IMR-90 (cell line): ENCODE results near the gene SNRNP200. TPM values are rescaled to one million over a fixed set of nuclear protein-coding genes. Genes with fewer than 3 reads are reported as not detected.

ENCODE experiments used
- ATAC-seq: fragments of 200-7000 bp; cut with Tn5 transposase; 2 replicates; pipeline ENCODE4 v1.9.1; 2020; ENCODE audit warnings: low read depth, mild to moderate bottlenecking, moderate library complexity
- BruUV-seq: library from RNA; stranded (reverse); fragments of 400-500 nt; replicated peaks from 2 replicates; lab custom pipeline; 2021; lab: Mats Ljungman, UMichigan
- CTCF ChIA-PET: fragments of 300-600 bp; formaldehyde crosslinking; extraction: SDS; loops from one replicate; lab custom pipeline; 2021; ENCODE audit warnings: antibody characterized with exemption; lab: Yijun Ruan, JAX
- POLR2A ChIA-PET: fragments of 300-600 bp; sonication (Branson Sonifier 250); formaldehyde crosslinking; loops from one replicate; lab custom pipeline; 2022; ENCODE audit warnings: antibody characterized with exemption; ENCODE audit not compliant: unreplicated experiment; lab: Charles Lee
- DNase-seq: peaks from one replicate; pipeline ENCODE4 v3.0.0; 2013
- H2AFZ ChIP-seq: replicated peaks from 2 replicates; pipeline ENCODE3; 2013; ENCODE audit warnings: low read length, mild to moderate bottlenecking; ENCODE audit not compliant: poor library complexity
- H2AK5ac ChIP-seq: 2 replicates; pipeline ENCODE4 v1.6.1; 2013; ENCODE audit warnings: low read depth, low read length, inconsistent platforms
- H2AK9ac ChIP-seq: replicated peaks from 2 replicates; pipeline ENCODE3; 2013; ENCODE audit warnings: mild to moderate bottlenecking, low read depth, low read length, moderate library complexity; ENCODE audit not compliant: poor library complexity
- H2BK120ac ChIP-seq: 2 replicates; pipeline ENCODE4 v1.6.1; 2013; ENCODE audit warnings: low read depth, low read length, inconsistent platforms
- H2BK15ac ChIP-seq: 3 replicates; pipeline ENCODE4 v1.6.1; 2013; ENCODE audit warnings: low read depth, low read length, inconsistent platforms
- H2BK20ac ChIP-seq: 2 replicates; pipeline ENCODE4 v1.6.1; 2013; ENCODE audit warnings: low read depth, mild to moderate bottlenecking, inconsistent platforms, low read length, moderate library complexity
- H2BK5ac ChIP-seq: 2 replicates; pipeline ENCODE4 v1.6.1; 2013; ENCODE audit warnings: mild to moderate bottlenecking, low read depth, low read length, inconsistent platforms; ENCODE audit not compliant: poor library complexity, severe bottlenecking
- H3K14ac ChIP-seq: replicated peaks from 2 replicates; pipeline ENCODE4 v1.6.1; 2013; ENCODE audit warnings: low read depth, low read length, inconsistent platforms
- H3K18ac ChIP-seq: 2 replicates; pipeline ENCODE4 v1.6.1; 2013; ENCODE audit warnings: low read depth, low read length, control low read depth
- H3K23ac ChIP-seq: 2 replicates; pipeline ENCODE4 v1.6.1; 2013; ENCODE audit warnings: low read depth, low read length, inconsistent platforms
- H3K27ac ChIP-seq: 2 replicates; pipeline ENCODE4 v1.5.1; 2013; ENCODE audit warnings: mild to moderate bottlenecking, control low read depth, low read length; ENCODE audit not compliant: insufficient read depth
- H3K27me3 ChIP-seq: 2 replicates; pipeline ENCODE4 v1.6.1; 2013; ENCODE audit warnings: low read length; ENCODE audit not compliant: control insufficient read depth, insufficient read depth
- H3K36me3 ChIP-seq: 2 replicates; pipeline ENCODE4 v1.6.1; 2013; ENCODE audit warnings: low read length, mixed read lengths; ENCODE audit not compliant: control insufficient read depth, insufficient read depth
- H3K4ac ChIP-seq: 2 replicates; pipeline ENCODE4 v1.6.1; 2013; ENCODE audit warnings: low read depth, low read length, inconsistent platforms
- H3K4me1 ChIP-seq: 2 replicates; pipeline ENCODE4 v1.6.1; 2013; ENCODE audit warnings: low read length, mixed read lengths; ENCODE audit not compliant: control insufficient read depth, insufficient read depth
- H3K4me2 ChIP-seq: 2 replicates; pipeline ENCODE4 v1.6.1; 2013; ENCODE audit warnings: low read depth, mild to moderate bottlenecking, control low read depth, low read length, moderate library complexity
- H3K4me3 ChIP-seq: 2 replicates; pipeline ENCODE4 v1.5.1; 2013; ENCODE audit warnings: low read depth, mild to moderate bottlenecking, control low read depth, low read length, moderate library complexity; ENCODE audit not compliant: insufficient read depth
- H3K56ac ChIP-seq: 2 replicates; pipeline ENCODE4 v1.6.1; 2013; ENCODE audit warnings: low read length, inconsistent platforms; ENCODE audit not compliant: insufficient read depth; ENCODE audit errors: extremely low read depth
- H3K79me1 ChIP-seq, 2 experiments: 2 replicates each; pipeline ENCODE4 v1.6.1; 2013; ENCODE audit warnings: low read length in 2 of 2, inconsistent platforms in 1 of 2, low read depth in 1 of 2
- H3K9ac ChIP-seq: 2 replicates; pipeline ENCODE4 v1.6.1; 2013; ENCODE audit warnings: low read depth, low read length, control low read depth
- H3K9me1 ChIP-seq: 2 replicates; pipeline ENCODE4 v1.6.1; 2013; ENCODE audit warnings: low read length, inconsistent platforms; ENCODE audit not compliant: insufficient read depth
- H3K9me3 ChIP-seq: 2 replicates; pipeline ENCODE4 v1.6.1; 2013; ENCODE audit warnings: low read length; ENCODE audit not compliant: control insufficient read depth, insufficient read depth
- H4K20me1 ChIP-seq: 2 replicates; pipeline ENCODE4 v1.6.1; 2013; ENCODE audit warnings: low read length, inconsistent platforms; ENCODE audit not compliant: insufficient read depth
- H4K5ac ChIP-seq: 2 replicates; pipeline ENCODE4 v1.6.1; 2013; ENCODE audit warnings: mild to moderate bottlenecking, low read depth, low read length, control low read depth
- H4K8ac ChIP-seq, 2 experiments: 2 replicates each; pipeline ENCODE4 v1.6.1; 2013; ENCODE audit warnings: low read depth in 2 of 2, low read length in 2 of 2, control low read depth in 1 of 2, inconsistent platforms in 1 of 2
- H4K91ac ChIP-seq: 2 replicates; pipeline ENCODE4 v1.6.1; 2013; ENCODE audit warnings: low read depth, low read length, inconsistent platforms; ENCODE audit not compliant: insufficient read depth
- BHLHE40 ChIP-seq: fragments of 150-350 bp; IDR thresholded peaks from 2 replicates; pipeline ENCODE4 v1.6.1; 2016; ENCODE audit warnings: mild to moderate bottlenecking, low read depth, low read length
- FOS ChIP-seq: fragments of 150-350 bp; IDR thresholded peaks from 2 replicates; pipeline ENCODE4 v1.6.1; 2016; ENCODE audit warnings: low read depth, low read length
- NFE2L2 ChIP-seq: fragments of 150-350 bp; IDR thresholded peaks from 2 replicates; pipeline ENCODE4 v1.6.1; 2016; ENCODE audit warnings: low read depth, mild to moderate bottlenecking, low read length
- RCOR1 ChIP-seq: IDR thresholded peaks from 2 replicates; pipeline ENCODE4 v1.6.1; 2012; ENCODE audit warnings: mild to moderate bottlenecking, low read length, improper control_type of control experiment; ENCODE audit not compliant: insufficient replicate concordance
- SMC3 ChIP-seq: fragments of 150-350 bp; IDR thresholded peaks from 2 replicates; pipeline ENCODE4 v1.6.1; 2016; ENCODE audit warnings: low read depth, mild to moderate bottlenecking, antibody characterized with exemption, low read length, moderate library complexity
- USF2 ChIP-seq: fragments of 150-350 bp; IDR thresholded peaks from 2 replicates; pipeline ENCODE4 v1.6.1; 2017; ENCODE audit warnings: mild to moderate bottlenecking, antibody characterized with exemption, low read length, low read depth
- WGBS, 2 experiments: methylation state at CpG; one replicate each; pipeline versions ENCODE4 v1.1.5 to v1.1.7; 2013; ENCODE audit warnings: missing lambda C conversion rate in 2 of 2; ENCODE audit not compliant: insufficient read length in 1 of 2; ENCODE audit errors: extremely low coverage in 2 of 2; 5-methylcytosine and 5-hydroxymethylcytosine counted together
- dilution Hi-C: fragments of 300-500 bp; cut with HindIII; formaldehyde crosslinking; loops from one replicate; pipeline ENCODE4 v1.14.3; 2018; ENCODE audit warnings: low sequenced_read_pairs; ENCODE audit not compliant: unreplicated experiment
- in situ Hi-C: fragments of 300-500 bp; cut with MboI; formaldehyde crosslinking; loops from 3 replicates; pipeline ENCODE4 v1.14.3; 2019; ENCODE audit warnings: low sequenced_read_pairs, inconsistent platforms, mixed read lengths
- intact Hi-C: fragments of 100-400 bp; cut with micrococcal nuclease; formaldehyde crosslinking; loops from 2 replicates; pipeline ENCODE4 v1.10.0; 2022
- polyA plus RNA-seq, 3 experiments: library from polyadenylated mRNA; depleted of rRNA; stranded (reverse); fragments of >200 nt; gene quantifications; 2 replicates each; pipeline ENCODE4 v1.2.3, GENCODE V29; 2012; ENCODE audit warnings: low replicate concordance in 1 of 3
- total RNA-seq: library from RNA; depleted of rRNA; stranded (reverse); fragments of >200 nt; gene quantifications from 2 replicates; pipeline ENCODE4 v1.2.3, GENCODE V29; 2012
- TF ChIP-seq, protein P1 (sequence below): fragments of 150-350 bp; IDR thresholded peaks from 2 replicates; pipeline ENCODE4 v1.6.1; 2016; ENCODE audit warnings: low read depth, mild to moderate bottlenecking, low read length, moderate library complexity, borderline replicate concordance

The SNRNP200 gene
- total and polyA plus RNA-seq, 2 of the 4 experiments (the other 2 are of a cell fraction) = 44.1 to 108 TPM

GRCh38 chr2:96304606-96305005 is 740 bp downstream of the SNRNP200 start:
- H4K8ac ChIP-seq = peak overlapping the region; percentile 94 to 99; a peak in 2 of 4 replicates
- in situ Hi-C loops = loop anchor here (10.0 kb wide), 1 partner anchor 210 kb away; no protein-coding TSS in a partner anchor
- TF ChIP-seq, protein P1, sequence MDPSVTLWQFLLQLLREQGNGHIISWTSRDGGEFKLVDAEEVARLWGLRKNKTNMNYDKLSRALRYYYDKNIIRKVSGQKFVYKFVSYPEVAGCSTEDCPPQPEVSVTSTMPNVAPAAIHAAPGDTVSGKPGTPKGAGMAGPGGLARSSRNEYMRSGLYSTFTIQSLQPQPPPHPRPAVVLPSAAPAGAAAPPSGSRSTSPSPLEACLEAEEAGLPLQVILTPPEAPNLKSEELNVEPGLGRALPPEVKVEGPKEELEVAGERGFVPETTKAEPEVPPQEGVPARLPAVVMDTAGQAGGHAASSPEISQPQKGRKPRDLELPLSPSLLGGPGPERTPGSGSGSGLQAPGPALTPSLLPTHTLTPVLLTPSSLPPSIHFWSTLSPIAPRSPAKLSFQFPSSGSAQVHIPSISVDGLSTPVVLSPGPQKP = no peak
- TF ChIP-seq NFE2L2 = no peak
- no peak for TF ChIP-seq SMC3
- TF ChIP-seq BHLHE40 = no peak
- no peak for TF ChIP-seq RCOR1
- no peak for TF ChIP-seq FOS
- TF ChIP-seq USF2 = no peak
- H2AK5ac ChIP-seq = 0 out of 2 replicates have a peak overlapping the region, but pooled peaks have one; percentile 7
- H3K4ac ChIP-seq = peak overlapping the region; percentile 89; the same call in 1 of the 2 replicates
- peak overlapping the region; percentile 97 for H3K4me3 ChIP-seq
- peak overlapping the region; percentile 81; the same call in 1 of the 2 replicates for H3K9ac ChIP-seq
- ATAC-seq (no peak), DNase-seq (no peak)
- TSS peak; percentile 81 for BruUV-seq
- no peak overlapping the region for H2BK120ac ChIP-seq
- intact Hi-C loops = loop anchor here (1.0 kb wide), 1 partner anchor 205 kb away; no protein-coding TSS in a partner anchor
- 69% methylated on average over 6 of the region's 11 CpGs; no CpG with 5 or more reads in 1 of the 2 experiments for WGBS, 2 experiments
- CTCF ChIA-PET = no interaction called here
- H3K4me2 ChIP-seq = peak overlapping the region; percentile 99
- H4K20me1 ChIP-seq = peaks cover 14% of the 10 kb centered on the region; the same call in 1 of the 2 replicates
- no peak overlapping the region for H4K5ac ChIP-seq
- no peak overlapping the region for H3K14ac ChIP-seq
- H3K9me3 ChIP-seq = no peaks in the 10 kb centered on the region
- H3K9me1 ChIP-seq = peaks cover 3% of the 10 kb centered on the region; the same call in 1 of the 2 replicates
- no peak overlapping the region for H2BK5ac ChIP-seq
- no peak overlapping the region for H2BK15ac ChIP-seq
- no peak overlapping the region for H3K56ac ChIP-seq
- H2BK20ac ChIP-seq = no peak overlapping the region
- H3K23ac ChIP-seq = no peak overlapping the region; the same call in 1 of the 2 replicates
- H3K4me1 ChIP-seq = peaks cover 8% of the 10 kb centered on the region
- H2AK9ac ChIP-seq = peak overlapping the region; percentile 4
- dilution Hi-C loops = no loop called here
- no peak overlapping the region for H3K18ac ChIP-seq
- no peak overlapping the region for H2AFZ ChIP-seq
- H3K27me3 ChIP-seq = no peaks in the 10 kb centered on the region
- H3K36me3 ChIP-seq = peaks cover 24% of the 10 kb centered on the region
- H3K79me1 ChIP-seq = peaks cover 36 to 45% of the 10 kb centered on the region in 2 experiments
- no peak overlapping the region for H3K27ac ChIP-seq
- POLR2A ChIA-PET = no interaction called here
- H4K91ac ChIP-seq = no peak overlapping the region
